ENCODE measurements around the gene RNF126. TPM values are rescaled to one million over a fixed set of nuclear protein-coding genes. Genes with fewer than 3 reads are reported as not detected.

RNF126 gene
- total RNA-seq, 6 experiments from 2014 or later, result 18.3 to 85.0 (median 28.8) TPM

GRCh38 chr19:662207-662961 is 630 bp downstream of the RNF126 start:
- TF ChIP-seq POLR2A (IDR thresholded peaks at IDR 0.05), result no peak
- no peak for TF ChIP-seq CTCF (IDR thresholded peaks at IDR 0.05)
- 0% methylated on average over 4 of the region's 81 CpGs for WGBS (ENCODE audit: insufficient coverage, low coverage, low lambda C conversion rate, missing lambda C conversion rate)
- Histone ChIP-seq H3K4me1 (peaks cover 0 to 50% (median 23%) of the 10 kb centered on the region in 4 donors), H3K27me3 (no peaks in the 10 kb centered on the region), H3K4me3 (peak overlapping the region; percentile 94 to 99 (median 97)), H3K36me3 (no peaks in the 10 kb centered on the region), H3K9me3 (no peaks in the 10 kb centered on the region), H3K27ac (peak overlapping the region; percentile 79 to 95 (median 94))
- ATAC-seq, result peak in 2 of 4 donors; percentile 5
- peak; percentile 71 to 79 (median 73) for DNase-seq
- intact Hi-C loops (cut with DNase I), result no loop called here

GRCh38 chr19:661427-662196 is 1.4 kb downstream of the RNF126 start:
- Histone ChIP-seq H3K36me3 (no peaks in the 10 kb centered on the region), H3K27me3 (no peaks in the 10 kb centered on the region), H3K4me1 (peaks cover 0 to 57% (median 23%) of the 10 kb centered on the region in 4 donors), H3K4me3 (peak overlapping the region; percentile 94 to 99 (median 97)), H3K9me3 (no peaks in the 10 kb centered on the region), H3K27ac (peak overlapping the region; percentile 79 to 95 (median 94))
- no peak for TF ChIP-seq POLR2A (IDR thresholded peaks at IDR 0.05)
- TF ChIP-seq CTCF (IDR thresholded peaks at IDR 0.05), result no peak
- intact Hi-C loops (cut with DNase I), result no loop called here
- no peak for DNase-seq
- WGBS (ENCODE audit: insufficient coverage, low coverage, low lambda C conversion rate, missing lambda C conversion rate), result 0% methylated on average over 20 of the region's 31 CpGs
- peak; percentile 17 to 47 (median 36) for ATAC-seq

GRCh38 chr19:660793-661426 is 2.1 kb downstream of the RNF126 start:
- intact Hi-C loops (cut with DNase I), result no loop called here

More at GRCh38 chr19:660793-661426, 2.1 kb downstream of the RNF126 start:
- Histone ChIP-seq H3K4me3 (peak overlapping the region; percentile 94 to 99 (median 97)), H3K4me1 (peaks cover 0 to 57% (median 23%) of the 10 kb centered on the region in 4 donors), H3K36me3 (no peaks in the 10 kb centered on the region), H3K9me3 (no peaks in the 10 kb centered on the region), H3K27ac (peak overlapping the region; percentile 79 to 95 (median 94)), H3K27me3 (no peaks in the 10 kb centered on the region)
- TF ChIP-seq CTCF (IDR thresholded peaks at IDR 0.05) (no peak), POLR2A (IDR thresholded peaks at IDR 0.05) (peak; percentile 59)
- DNase-seq, result peak; percentile 79 to 92 (median 92)
- peak; percentile 51 to 70 (median 65) for ATAC-seq
- WGBS (ENCODE audit: insufficient coverage, low coverage, low lambda C conversion rate, missing lambda C conversion rate), result 4% methylated on average over 7 of the region's 20 CpGs
